Tibial nerve (tissue), 4 donors: ENCODE results near the gene LEPROT.

ENCODE experiments used
- CTCF ChIP-seq, 5 experiments: fragments of 200-600 bp in 3 of 5; fragments of 450-650 bp in 2 of 5; sonication (generic) in 3 of 5; IDR thresholded peaks; one replicate each; pipeline ENCODE4 v1.5.1; 2016 to 2019; ENCODE audit warnings: antibody characterized with exemption in 5 of 5, mild to moderate bottlenecking in 3 of 5, moderate library complexity in 2 of 5
- EP300 ChIP-seq, 2 donors: sonication (generic); formaldehyde crosslinking; IDR thresholded peaks; one replicate each; pipeline ENCODE4 v1.6.1; 2017; ENCODE audit warnings: antibody characterized with exemption in 2 of 2, mild to moderate bottlenecking in 1 of 2
- POLR2A ChIP-seq, 2 donors: fragments of 450-650 bp; IDR thresholded peaks; one replicate each; pipeline ENCODE4 v1.6.1; 2017; ENCODE audit warnings: antibody characterized with exemption in 2 of 2, mild to moderate bottlenecking in 2 of 2, moderate library complexity in 2 of 2

- TF ChIP-seq CTCF (IDR thresholded peaks at IDR 0.05) (no peak), POLR2A (IDR thresholded peaks at IDR 0.05) (no peak), EP300 (IDR thresholded peaks at IDR 0.05) (no peak)
Measured at GRCh38 chr1:65449214-65449823, 28.9 kb downstream of the LEPROT start.
